Measurements from ENCODE around the gene FDXR. TPM values are rescaled to one million over a fixed set of nuclear protein-coding genes. Genes with fewer than 3 reads are reported as not detected.

The FDXR gene
- total RNA-seq, 1 experiment from 2014 or later, result 39.7 TPM

DNA sequence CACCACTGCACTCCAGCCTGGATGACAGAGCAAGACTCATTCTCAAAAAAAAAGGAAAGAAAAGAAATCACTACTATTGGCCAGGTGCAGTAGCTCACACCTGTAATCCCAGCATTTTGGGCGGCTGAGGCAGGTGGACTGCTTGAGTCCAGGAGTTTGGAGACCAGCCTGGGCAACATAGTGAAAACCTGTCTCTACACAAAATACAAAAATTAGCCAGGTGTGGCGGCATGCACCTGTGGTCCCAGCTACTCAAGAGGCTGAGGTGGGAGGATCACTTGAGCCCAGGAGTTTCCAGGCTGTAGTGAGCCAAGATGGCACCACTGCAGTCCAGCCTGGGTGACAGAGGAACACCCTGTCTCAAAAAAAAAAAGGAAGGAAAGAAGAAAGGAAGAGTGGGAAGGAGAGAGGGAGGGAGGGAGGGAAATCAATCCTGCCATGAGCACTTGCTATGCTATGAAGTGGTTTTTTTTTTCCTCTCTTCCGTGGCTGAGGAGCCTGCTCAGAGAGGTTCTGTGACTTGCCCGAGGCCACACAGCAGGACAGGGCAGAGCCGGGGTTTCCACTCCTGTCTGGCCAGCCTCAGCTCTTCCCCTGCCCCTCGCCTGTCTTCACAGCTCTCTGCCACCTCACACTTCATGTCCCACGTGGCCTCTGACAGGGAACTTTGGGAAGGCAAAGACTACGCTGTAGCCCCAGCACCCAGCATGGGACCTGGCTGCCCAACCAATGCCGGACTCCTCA, 24.0 kb downstream of the FDXR start:
- Histone ChIP-seq H2AFZ (ENCODE audit: low read length) (no peak overlapping the region), H3K9ac (ENCODE audit: extremely low read depth, insufficient read length, low read length) (no peak overlapping the region), H3K79me1 (ENCODE audit: insufficient read depth, low read depth, low read length, poor library complexity, severe bottlenecking) (no peaks in the 10 kb centered on the region), H3K4ac (ENCODE audit: low read depth, low read length) (no peak overlapping the region), H4K5ac (ENCODE audit: insufficient read length, low read depth, low read length) (no peak overlapping the region), H2BK12ac (ENCODE audit: insufficient read length, low read depth, low read length) (no peak overlapping the region), H3K79me2 (ENCODE audit: insufficient read depth, low read length) (no peaks in the 10 kb centered on the region), H3T11ph (ENCODE audit: low read length) (no peak overlapping the region), H3K56ac (ENCODE audit: insufficient read length, low read depth, low read length) (no peak overlapping the region), H3K23me2 (ENCODE audit: insufficient read length, low read depth, low read length, poor library complexity, severe bottlenecking) (peaks cover 9% of the 10 kb centered on the region), H4K20me1 (ENCODE audit: control insufficient read depth, insufficient read depth, insufficient read length) (no peaks in the 10 kb centered on the region), H3K18ac (ENCODE audit: insufficient read length, low read depth, low read length) (no peak overlapping the region), H3K14ac (ENCODE audit: insufficient read depth, low read length) (no peak overlapping the region; the same call in 1 of the 2 replicates), H3K27me3 (ENCODE audit: insufficient read depth, low read length) (peaks cover 31% of the 10 kb centered on the region), H2BK20ac (ENCODE audit: low read depth, low read length, poor library complexity, severe bottlenecking) (no peak overlapping the region), H3K4me1 (ENCODE audit: insufficient read depth, low read length) (no peaks in the 10 kb centered on the region), H4K91ac (ENCODE audit: insufficient read length, low read depth, low read length) (no peak overlapping the region), H2BK15ac (ENCODE audit: low read depth, low read length) (no peak overlapping the region), H4K8ac (replicated peaks; ENCODE audit: insufficient read length, low read depth, low read length) (no peak overlapping the region), H2BK5ac (ENCODE audit: insufficient read length, low read length) (no peak overlapping the region), H3K9me3 (ENCODE audit: control insufficient read depth, low read depth, low read length) (no peaks in the 10 kb centered on the region), H3K27ac (ENCODE audit: insufficient read length, low read depth, low read length) (no peak overlapping the region), H3K23ac (ENCODE audit: insufficient read length, low read depth, low read length) (no peak overlapping the region), H3K4me2 (ENCODE audit: insufficient read depth, insufficient read length, low read length) (no peak overlapping the region), H2BK120ac (ENCODE audit: low read depth, low read length, poor library complexity, severe bottlenecking) (no peak overlapping the region), H2AK5ac (ENCODE audit: insufficient read length, low read length) (no peak overlapping the region)
- no peaks in the 10 kb centered on the region for H3K9me3 Mint-ChIP-seq
- H3K36me3 Mint-ChIP-seq (ENCODE audit: insufficient read depth in 1 of 3, low read depth in 3 of 3), result no peaks in the 10 kb centered on the region
- WGBS (ENCODE audit: extremely low coverage, insufficient read length, low lambda C conversion rate), result no CpG with 5 or more reads among the region's 9 CpGs
- H3K4me1 Mint-ChIP-seq, result peaks cover 8 to 11% of the 10 kb centered on the region in 2 experiments
- H3K4me3 Mint-ChIP-seq, result no peak overlapping the region; a peak in 1 of 5 replicates
- H3K27me3 Mint-ChIP-seq (ENCODE audit: low read depth), result peaks cover 93% of the 10 kb centered on the region
- DNase-seq, result no peak
- TF ChIP-seq, protein P1, sequence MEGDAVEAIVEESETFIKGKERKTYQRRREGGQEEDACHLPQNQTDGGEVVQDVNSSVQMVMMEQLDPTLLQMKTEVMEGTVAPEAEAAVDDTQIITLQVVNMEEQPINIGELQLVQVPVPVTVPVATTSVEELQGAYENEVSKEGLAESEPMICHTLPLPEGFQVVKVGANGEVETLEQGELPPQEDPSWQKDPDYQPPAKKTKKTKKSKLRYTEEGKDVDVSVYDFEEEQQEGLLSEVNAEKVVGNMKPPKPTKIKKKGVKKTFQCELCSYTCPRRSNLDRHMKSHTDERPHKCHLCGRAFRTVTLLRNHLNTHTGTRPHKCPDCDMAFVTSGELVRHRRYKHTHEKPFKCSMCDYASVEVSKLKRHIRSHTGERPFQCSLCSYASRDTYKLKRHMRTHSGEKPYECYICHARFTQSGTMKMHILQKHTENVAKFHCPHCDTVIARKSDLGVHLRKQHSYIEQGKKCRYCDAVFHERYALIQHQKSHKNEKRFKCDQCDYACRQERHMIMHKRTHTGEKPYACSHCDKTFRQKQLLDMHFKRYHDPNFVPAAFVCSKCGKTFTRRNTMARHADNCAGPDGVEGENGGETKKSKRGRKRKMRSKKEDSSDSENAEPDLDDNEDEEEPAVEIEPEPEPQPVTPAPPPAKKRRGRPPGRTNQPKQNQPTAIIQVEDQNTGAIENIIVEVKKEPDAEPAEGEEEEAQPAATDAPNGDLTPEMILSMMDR (conservative IDR thresholded peaks at IDR 0.05), result no peak
- no peak overlapping the region for H3K27ac Mint-ChIP-seq

Data from H9 (cell line).